Epithelial cell of prostate (primary cell): ENCODE measurements around the gene NDC1.
"Not testable (repeated sequence)": the region's sequence is repeated elsewhere in the genome, so short reads cannot be mapped to it uniquely, and the experiment has no call there.

Experiments
- DNase-seq: peaks from one replicate; pipeline ENCODE4 v3.0.0-alpha.2; 2011; ENCODE audit warnings: low read depth, low spot score
- H3K27ac ChIP-seq: fragments of 450-650 bp; 2 replicates; pipeline ENCODE4 v1.5.1; 2017; ENCODE audit warnings: mild to moderate bottlenecking

The NDC1 gene

DNA sequence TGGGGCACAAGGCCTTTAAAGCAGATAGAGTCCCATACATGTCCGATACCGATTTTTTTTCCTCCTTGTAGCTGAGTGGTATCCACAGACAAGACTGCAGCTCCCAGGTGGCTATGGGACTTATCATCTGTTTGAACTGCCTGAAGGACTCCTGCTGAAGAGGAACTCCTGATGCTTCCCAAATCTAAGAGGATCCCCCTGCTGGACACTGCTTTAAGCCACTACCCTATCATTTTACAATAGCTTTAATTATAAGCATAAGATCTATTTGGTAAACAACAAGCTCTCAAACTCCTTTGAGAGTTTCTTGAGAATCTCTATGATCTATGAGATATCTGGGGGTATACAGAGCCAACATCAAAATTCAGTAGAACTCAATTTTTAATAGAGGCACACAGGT, 11.7 kb downstream of the NDC1 start:
- no peak overlapping the region for H3K27ac ChIP-seq
- DNase-seq, result no peak

DNA sequence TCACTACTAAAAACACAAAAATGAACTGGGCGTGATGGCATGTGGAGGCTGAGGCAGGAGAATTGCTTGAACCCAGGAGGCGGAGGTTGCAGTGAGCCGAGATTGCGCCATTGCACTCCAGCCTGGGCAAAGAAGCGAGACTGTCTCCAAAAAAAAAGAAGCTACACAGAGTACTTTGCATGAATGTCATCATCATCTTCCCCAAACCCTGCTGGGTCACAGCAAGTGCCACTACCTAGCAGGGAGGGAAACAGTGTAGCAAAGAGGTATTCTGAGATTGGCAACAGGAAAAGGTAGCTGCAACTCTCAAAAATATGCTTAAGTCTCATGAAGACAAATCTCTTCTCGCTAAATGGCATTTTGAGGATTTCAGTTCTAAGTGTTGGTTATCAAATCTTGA, 12.8 kb downstream of the NDC1 start:
- DNase-seq, result no peak

DNA sequence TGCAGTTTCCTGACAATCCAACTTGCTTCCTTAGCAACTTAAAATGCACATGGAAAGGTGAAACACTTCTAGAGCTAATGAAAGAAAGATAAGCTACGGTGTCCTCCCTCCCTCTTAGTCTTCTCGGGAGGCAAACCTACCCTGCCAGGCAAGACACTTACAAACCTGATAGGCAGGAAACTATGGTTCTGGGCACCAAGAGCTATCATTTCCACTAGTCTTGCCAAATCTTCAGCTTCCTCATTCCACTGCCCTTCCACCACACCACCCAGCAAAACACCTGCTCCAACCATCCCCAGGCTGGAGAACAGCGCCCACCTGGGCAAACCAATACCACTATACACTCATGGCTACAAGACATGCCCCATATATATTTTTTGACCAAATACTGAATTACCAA, 15.2 kb downstream of the NDC1 start:
- no peak for DNase-seq
- no peak overlapping the region for H3K27ac ChIP-seq

More for the DNA sequence above, 12.8 kb downstream of the NDC1 start:
- no peak overlapping the region for H3K27ac ChIP-seq

DNA sequence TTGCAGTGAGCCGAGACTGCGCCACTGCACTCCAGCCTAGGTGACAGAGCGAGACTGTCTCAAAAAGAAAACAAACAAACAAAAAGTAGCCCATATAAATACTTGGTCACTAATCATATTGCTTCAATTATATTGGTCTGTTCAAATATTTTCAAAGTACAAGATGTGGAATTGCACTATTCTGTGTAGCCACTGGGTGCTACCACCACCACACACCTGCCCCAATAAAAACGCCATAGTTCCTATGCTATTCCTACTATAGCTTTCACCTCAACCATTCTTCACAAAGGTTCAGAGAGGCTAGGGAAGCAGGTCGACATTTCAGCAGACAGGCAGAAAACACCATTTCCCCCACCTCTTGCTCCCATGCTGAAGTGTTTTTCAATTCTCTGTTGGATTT, 16.7 kb downstream of the NDC1 start:
- no peak for DNase-seq

DNA sequence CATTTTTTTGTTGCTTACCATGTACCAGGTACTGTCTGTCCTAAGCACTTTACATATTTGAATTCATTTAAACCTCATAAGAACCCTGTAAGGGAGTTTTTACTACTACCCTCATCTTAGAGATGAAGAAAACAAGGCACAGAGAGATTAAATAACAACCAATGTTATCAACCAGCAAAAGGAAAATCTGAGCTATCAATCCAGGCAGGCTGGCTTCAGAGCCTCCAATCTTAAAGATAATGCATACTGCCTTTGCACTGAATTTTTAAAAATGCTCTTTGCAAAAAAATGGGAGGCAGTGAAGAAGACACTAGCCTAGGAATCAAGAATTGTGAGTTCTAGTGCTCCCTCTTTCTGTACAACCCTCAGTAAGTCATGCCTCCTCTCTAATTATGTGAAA, 18.7 kb downstream of the NDC1 start:
- DNase-seq, result no peak
- no peak overlapping the region for H3K27ac ChIP-seq

More for the DNA sequence above, 16.7 kb downstream of the NDC1 start:
- H3K27ac ChIP-seq, result no peak overlapping the region

DNA sequence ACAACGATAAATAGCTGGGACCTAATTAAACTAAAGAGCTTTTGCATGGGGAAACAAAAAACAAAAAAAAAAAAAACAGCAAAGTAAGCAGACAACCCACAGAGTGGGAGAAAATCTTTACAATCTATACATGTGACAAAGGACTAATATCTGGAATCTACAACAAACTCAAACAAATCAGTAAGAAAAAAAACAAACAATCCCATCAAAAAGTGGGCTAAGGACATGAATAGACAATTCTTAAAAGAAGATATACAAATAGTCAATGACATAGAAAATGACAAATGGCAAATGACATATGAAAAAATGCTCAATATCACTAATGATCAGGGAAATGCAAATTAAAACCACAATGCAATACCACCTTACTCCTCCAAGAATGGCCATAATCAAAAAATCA, 21.5 kb downstream of the NDC1 start:
- DNase-seq, result not testable (repeated sequence)

DNA sequence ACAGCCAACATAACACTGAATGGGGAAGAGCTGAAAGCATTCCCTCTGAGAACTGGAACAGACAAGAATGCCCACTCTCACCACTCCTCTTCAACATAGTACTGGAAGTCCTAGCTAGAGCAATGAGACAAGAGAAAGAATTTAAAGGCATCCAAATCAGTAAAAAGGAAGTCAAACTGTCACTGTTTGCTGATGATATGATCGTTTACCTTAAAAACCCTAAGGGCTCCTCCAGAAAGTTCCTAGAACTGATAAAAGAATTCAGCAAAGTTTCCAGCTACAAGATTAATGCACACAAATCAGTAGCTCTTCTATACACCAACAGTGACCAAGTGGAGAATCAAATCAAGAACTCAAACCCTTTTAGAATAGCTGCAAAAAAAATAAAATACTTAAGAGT, 22.6 kb downstream of the NDC1 start:
- not testable (repeated sequence) for H3K27ac ChIP-seq, DNase-seq

More for the DNA sequence above, 21.5 kb downstream of the NDC1 start:
- H3K27ac ChIP-seq, result not testable (repeated sequence)

DNA sequence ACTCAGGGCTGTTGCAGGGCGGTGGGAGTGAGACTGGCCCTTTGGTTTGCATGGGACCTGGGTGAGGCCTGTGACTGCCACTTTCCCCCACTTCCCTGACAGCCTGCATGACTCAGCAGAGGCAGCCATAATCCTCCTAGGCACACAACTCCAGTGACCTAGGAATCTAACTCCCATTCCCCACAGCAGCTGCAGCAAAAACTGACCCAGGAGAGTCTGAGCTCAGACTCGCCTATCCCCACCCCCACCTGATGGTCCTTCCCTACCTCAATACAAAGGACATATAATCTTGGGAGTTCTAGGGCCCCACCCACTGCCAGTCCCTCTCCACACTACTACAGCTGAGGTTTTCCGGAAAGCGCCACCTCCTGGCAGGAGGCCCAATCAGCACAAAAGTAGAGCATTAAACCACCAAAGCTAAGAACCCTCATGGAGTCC, 26.7 kb downstream of the NDC1 start:
- no peak overlapping the region for H3K27ac ChIP-seq
- DNase-seq, result no peak

DNA sequence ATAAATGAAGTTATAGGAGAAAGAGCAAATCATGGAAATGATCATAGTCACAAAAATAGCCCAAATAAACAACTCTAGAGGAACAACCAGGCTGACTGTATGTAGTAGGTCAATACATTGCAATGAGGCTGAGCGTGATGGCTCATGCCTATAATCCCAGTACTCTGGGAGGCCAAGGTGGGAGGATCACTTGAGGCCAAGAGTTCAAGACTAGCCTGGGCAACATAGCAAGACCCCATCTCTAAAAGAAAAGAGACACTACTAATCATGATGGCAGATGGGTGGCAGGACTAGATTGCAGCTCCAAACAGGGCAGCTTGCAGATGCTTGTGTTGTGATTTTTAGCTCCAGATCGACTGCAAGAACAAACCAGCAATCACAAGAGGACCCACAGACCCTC, 27.6 kb downstream of the NDC1 start:
- DNase-seq, result no peak
- no peak overlapping the region for H3K27ac ChIP-seq

DNA sequence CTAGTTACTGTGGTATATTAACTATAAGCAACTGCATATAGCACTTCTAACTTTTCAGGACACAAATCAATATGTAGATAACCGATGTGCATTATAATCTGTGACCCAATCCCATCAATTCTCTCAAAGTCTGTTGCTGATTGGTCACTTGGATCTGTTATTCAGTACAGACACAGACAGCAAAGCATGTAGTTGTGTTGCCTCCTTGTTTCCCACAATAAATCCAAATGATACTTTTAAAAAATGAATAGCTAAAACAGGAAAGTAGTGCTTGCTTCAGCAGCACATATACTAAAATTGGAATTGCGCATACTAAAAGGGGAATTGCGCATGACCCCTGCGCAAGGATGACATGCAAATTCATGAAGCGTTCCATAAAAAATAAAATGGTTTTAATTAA, 28.1 kb downstream of the NDC1 start:
- DNase-seq, result no peak
- H3K27ac ChIP-seq, result no peak overlapping the region

DNA sequence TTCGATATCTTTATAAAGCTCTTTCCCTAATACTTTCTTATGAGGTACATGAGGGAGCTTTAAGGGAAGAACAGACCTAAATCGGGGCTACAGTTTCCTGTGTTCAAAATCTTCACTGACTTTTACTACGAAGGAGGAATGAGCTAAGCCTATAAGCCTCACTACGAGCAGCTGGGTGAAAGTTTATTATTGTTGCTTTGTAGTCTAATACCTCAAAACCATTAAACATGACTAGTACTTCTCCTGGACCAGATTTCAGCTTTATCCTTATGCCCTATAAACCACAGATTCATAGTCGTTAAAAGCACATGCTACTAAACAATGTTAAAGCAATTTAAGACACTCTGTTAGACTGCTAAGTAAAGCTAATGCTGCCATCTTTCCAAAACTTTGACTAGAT, 30.2 kb downstream of the NDC1 start:
- no peak overlapping the region for H3K27ac ChIP-seq
- DNase-seq, result no peak

DNA sequence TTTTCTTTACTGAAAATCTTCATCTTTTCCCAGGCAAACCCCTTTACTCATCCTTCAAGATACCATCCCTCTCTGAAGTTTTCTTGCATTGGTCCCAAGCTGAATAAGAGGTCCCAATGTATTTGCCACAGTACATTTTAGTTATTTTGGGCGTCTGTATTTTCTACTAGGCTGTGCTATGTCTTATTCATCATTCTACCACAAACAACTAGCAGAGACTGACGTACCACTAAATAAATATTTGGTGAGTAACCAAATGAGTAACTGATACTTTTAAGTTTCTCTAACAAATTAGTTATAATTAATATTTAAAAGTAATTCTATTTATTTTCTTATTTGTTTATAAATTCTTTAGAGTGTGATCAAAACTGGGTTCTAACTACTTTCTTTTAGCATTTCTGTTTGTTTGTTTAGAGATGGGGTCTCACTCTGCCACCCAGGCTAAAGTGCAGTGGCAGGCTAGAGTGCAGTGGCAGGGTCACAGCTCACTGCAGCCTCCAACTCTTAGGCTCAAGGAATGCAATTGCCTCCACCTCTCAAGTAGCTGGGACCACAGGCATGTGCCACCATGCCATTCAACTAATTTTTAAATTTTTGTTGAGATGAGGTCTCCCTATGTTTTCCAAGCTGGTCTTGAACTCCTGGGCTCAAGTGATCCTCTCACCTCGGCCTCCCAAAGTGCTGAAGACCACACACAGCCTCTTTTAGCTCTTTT, 33.1 kb downstream of the NDC1 start:
- no peak overlapping the region for H3K27ac ChIP-seq
- DNase-seq, result no peak

DNA sequence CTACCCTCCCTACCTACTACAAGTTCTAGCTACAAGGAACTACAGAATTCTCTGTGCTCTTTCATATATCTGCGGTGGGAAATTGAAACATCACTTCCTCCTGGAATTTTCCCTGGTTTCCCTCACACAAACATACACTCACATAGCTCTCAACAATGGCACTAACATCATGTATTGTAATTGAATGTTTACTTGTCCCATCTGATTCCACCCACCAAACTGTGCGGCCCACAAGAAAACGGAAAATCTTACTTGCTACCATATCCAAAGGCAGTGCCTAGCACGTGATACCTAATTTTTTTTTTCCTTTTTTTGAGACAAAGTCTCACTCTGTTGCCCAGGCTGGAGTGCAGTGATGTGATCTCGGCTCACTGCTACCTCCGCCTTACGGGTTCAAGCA, 33.9 kb downstream of the NDC1 start:
- H3K27ac ChIP-seq, result no peak overlapping the region
- DNase-seq, result no peak

DNA sequence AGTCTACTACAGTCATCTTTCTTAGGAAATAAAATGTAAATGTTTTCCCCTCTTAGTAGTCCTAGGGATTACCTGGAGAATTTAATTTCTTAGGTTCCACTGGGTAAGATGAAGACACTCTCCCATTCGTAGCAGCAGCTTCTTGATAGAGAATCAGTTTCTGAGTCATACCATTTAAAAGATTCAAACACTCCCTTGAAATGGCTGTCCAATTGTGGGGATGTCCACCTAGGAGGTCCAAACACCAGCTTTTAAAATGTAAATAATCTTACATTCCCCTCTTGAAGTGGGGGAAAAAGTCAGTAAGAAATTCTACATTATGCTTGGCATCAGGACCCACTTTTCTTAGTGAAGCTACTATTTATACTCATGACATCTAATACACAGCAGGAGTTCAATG, 37.5 kb downstream of the NDC1 start:
- no peak overlapping the region for H3K27ac ChIP-seq
- no peak for DNase-seq

DNA sequence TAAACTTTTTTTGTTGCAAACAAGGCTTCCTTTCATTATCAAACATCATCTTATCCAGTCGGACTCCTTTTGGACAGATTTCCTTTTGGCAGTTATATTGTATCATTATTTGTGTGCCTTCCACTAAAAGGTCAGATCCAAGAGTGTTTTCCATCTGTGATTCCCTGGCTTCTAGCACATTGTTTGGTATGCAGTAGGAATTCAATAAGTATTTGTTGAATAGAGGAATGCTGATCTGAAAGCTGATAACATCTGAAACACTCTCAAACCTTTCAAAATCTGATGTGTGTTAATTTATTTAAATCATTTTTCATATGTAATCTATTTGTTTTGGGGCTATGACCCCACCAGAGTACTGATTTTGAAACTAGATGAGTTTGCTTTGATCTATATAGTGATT, 39.0 kb downstream of the NDC1 start:
- H3K27ac ChIP-seq, result no peak overlapping the region
- no peak for DNase-seq

DNA sequence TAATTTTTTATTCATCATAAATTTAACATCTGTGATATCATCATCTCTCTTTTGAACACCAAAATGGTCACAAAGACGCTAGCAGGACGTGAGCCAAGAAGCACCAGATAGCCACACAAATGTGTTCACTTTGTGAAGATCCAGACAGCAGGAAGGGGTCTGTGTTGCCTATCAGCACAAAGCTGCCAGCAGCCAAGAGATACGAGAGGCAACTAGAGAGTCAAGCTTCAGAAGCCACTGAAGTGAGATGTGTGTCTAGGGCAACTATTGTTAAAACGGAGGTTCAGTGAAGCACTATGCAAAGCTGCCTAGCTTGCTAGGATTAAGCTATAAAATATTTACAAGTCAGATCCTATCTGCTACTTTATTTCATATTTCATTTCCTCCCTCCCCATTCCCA, 45.3 kb downstream of the NDC1 start:
- no peak for DNase-seq
- no peak overlapping the region for H3K27ac ChIP-seq

DNA sequence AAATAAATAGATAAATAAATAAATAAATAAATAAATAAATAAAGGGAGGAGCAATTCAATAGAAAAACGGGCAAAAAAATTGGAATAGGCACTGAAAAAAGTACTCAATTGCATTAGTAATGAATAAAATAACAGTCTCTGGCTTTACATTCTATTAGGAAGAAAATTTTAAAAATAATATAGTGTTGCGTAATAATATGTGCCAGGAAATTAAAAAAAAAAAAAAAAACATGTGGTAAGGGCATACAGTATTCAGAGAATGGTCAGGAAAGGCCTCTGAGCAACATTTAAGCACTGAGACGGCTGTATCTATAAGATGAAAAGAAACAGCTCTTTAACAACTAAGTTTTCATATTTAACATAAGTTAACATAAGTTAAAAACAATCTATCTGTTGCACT, 50.4 kb downstream of the NDC1 start:
- no peak for DNase-seq
- no peak overlapping the region for H3K27ac ChIP-seq

DNA sequence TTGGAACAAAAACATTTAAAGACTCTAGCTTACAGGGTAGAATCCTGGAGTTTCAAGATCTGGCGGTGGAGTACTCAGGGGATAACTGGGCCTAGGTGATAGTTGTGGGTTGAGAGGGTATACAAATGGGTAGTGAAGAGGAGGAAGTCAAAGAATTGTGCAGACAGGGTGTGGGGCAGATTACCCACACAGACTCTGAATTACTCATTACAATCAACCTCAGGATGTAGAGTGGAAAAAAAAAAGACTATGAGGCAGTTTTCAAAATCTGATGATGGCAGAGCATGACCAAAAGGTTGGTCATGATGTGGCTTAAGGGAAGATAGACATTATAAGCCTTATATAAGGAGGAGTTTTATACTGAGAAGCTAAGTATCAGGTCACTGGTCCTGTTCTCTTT, 55.0 kb downstream of the NDC1 start:
- no peak for DNase-seq
- H3K27ac ChIP-seq, result no peak overlapping the region

DNA sequence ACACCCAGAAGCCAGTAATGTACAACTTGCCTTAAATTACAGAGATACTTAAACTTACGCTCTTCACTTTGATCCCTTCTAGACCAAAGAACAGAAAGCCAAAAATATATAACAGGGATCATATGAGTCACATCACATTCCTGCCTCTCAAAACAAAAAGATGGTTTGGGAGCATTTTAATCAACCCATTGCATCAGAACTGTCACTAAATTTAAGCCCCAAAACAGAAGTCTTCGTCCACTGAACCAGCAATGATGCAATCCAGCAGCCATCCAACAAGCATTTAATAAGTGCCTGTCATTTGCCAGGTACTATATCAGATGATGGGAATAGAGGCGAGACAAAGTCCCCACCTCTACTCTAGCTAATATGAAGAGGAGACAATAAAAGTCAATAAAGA, 56.4 kb downstream of the NDC1 start:
- no peak for DNase-seq
- H3K27ac ChIP-seq, result no peak overlapping the region

DNA sequence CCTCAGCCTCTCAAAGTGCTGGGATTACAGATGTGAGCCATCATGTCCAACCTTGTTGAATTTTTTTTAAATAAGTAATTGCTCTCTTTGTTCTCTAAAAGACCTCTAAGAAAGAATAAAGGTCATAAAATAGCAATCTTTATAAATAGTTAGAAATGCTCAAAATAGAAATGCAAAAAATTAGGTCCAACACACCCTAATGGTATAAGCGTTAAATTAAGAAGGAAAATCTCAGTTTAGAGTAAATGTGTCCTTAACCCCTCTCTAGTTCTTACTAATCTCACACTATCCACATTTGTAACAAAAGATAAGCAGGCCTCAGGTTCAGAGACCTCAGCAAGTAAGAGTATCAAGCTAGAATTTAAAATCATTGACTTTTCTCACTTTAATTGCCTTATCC, 60.8 kb downstream of the NDC1 start:
- DNase-seq, result no peak
- no peak overlapping the region for H3K27ac ChIP-seq

DNA sequence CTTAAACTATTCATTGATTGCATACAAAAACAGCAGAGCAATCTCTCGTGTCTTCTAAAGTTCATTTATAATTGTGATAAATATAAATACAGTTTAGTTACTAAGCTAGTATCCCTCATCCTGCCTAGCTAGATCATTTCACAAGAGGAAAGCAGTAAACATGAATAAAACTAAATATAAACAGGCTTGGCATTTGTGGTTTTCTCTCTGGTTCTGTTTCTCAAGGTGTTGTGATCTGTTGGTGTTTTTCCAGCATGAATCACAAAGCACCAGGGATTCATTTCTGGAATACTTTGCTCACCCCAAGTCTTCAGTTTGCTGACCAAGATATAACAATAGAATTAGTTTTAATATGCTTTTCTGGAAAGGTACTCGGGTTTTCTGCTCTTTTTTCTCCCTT, 66.4 kb downstream of the NDC1 start:
- peak; percentile 41 for DNase-seq
- no peak overlapping the region for H3K27ac ChIP-seq

DNA sequence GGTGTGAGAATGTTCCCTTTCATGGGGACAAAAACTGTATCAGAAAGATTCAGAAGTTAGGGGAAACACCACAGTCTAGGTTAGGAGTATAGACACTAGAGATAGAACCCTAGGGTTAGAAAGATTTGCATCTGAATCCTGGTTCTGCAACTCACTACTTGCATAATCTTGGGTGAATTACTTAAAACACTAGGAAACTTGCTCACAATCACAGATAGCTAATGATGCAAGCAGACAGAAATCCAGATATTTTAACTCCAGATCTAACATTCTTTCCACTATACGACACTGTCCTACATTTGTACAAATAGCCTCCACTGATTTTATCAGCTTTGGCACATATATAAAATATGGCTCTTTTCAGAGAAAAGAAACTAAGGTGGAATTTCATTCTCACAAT, 68.3 kb downstream of the NDC1 start:
- DNase-seq, result no peak
- H3K27ac ChIP-seq, result no peak overlapping the region

DNA sequence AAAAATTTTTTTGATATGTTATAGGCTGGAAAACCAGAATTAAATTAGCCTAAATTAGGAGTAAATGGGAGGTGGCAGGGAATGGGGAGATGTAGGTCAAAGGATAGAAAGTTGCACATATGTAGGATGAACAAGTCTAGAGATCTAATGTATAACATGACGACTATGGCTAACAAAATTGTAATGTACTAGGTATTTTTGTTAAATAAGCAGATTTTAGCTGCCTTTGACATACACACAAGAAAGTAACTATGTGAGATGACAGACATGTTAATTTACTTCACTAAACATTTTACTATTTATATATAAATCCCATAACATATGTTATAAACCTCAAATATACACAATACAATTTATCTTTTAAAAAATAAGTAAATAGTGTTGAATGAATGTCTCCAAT, 68.9 kb downstream of the NDC1 start:
- DNase-seq, result no peak
- H3K27ac ChIP-seq, result no peak overlapping the region
